ENCODE measurements around the gene COQ8B.
"Not testable (repeated sequence)": the region's sequence is repeated elsewhere in the genome, so short reads cannot be mapped to it uniquely, and the experiment has no call there.

The COQ8B gene

GRCh38 chr19:40741527-40742390 lies 25.1 kb upstream of the COQ8B start:
- DNase-seq = no peak

GRCh38 chr19:40740747-40741146 lies 24.1 kb upstream of the COQ8B start:
- DNase-seq = peak; percentile 29 to 68

DNA sequence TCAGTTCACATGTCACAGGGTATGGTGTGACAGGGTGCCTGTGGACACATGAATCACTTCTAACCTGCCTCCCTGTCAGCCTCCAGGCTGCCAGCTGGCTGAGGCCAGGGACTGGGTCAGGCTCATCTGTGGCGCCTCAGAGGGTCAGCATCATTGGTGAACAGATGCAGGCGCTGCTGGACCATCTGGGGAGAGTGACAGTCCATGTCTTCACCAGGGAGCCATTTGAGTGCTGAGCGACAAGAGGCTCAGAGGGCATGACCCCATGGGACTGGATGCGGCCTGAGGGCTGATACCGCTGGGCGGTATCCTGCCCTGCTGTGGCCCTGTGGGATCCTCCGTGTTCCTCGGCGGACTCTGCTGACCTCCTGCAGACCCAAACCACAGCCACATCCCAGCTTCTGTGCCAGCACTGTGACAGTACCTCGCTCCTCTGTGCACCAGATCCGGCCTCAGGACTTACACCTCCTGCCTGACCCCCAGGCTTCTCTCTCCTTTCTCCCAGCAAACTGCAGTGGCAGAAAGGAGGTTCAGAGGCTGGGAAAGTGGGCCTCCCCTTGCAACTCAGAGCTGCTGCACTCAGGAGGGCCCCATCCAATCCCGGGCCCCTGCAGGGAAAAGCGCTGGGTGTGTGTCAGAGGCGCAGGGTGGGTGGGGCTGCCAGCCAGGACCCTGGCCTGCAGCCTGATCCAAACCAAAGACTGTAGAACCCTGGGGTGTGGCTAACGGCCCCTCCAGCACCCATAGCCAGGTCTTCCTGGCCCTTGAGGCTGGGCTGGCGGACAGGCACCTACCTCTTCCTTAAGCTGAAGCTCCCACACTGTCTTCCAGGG lies 23.4 kb upstream of the COQ8B start:
- no peak for DNase-seq

- DNase-seq = no peak
These were observed 22.5 kb upstream of the COQ8B start for GRCh38 chr19:40739030-40739839.

DNA sequence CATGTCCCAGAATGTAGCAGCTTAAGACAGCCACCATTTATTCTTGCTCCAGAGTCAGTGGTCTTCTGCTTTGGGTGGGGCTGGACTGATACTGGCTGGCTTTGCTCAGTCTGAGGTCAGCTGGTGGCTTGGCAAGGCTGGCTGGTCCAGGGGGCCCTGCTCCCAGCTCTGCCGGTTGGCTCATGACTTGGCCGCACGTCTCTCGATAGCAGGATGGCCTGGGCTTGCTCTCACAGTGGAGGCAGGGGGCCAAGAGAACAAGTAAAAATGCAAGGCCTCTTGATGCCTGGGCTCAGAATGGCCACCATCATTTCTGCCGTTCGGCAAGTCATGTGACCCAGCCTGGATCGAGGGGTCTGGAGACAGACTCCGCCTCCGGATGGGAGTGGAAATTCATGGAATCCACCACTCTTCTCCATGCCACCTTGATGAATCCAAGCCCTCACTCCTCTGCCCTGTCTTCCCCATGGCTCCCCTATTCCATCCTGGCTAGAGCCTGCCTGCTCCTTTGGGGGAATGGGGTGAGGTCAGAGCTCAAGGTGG lies 20.5 kb upstream of the COQ8B start:
- no peak for DNase-seq

GRCh38 chr19:40736661-40737060 lies 20.0 kb upstream of the COQ8B start:
- DNase-seq = no peak

DNA sequence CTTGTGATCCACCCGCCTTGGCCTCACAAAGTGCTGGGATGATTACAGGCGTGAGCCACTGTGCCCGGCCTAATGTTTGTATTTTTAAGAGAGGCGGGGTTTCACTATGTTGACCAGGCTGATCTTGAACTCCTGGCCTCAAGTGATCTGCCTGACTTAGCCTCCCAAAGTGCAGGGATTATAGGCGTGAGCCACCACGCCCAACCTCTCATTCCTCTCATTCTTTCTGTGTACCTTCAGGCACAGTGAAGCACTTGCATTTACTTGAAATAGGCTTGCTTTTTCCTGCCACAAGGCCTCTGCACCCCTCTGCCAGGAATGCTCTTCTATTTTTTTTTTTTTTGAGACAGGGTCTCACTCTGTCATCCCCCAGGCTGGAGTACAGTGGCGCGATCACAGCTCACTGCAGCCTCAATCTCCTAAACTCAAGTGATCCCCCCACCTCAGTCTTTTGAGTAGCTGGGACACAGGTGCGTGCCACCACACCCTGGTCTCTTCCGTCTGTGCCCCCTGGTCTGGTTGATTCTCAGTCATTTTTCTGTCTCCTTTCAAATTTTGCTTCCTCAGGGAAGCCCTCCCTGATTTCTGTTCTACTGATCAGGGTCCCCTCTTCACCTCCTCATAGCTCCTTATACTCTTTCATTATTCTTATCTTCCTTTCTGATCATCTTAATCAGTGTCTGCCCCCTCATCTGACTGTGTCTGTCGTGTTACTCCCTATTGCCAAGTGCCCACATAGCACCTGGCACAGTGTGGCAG lies 18.5 kb upstream of the COQ8B start:
- DNase-seq = no peak

- DNase-seq = no peak
These were observed 16.5 kb upstream of the COQ8B start for GRCh38 chr19:40733149-40733548.

- DNase-seq = not testable (repeated sequence)
These were observed 15.6 kb upstream of the COQ8B start for GRCh38 chr19:40732304-40732703.

DNA sequence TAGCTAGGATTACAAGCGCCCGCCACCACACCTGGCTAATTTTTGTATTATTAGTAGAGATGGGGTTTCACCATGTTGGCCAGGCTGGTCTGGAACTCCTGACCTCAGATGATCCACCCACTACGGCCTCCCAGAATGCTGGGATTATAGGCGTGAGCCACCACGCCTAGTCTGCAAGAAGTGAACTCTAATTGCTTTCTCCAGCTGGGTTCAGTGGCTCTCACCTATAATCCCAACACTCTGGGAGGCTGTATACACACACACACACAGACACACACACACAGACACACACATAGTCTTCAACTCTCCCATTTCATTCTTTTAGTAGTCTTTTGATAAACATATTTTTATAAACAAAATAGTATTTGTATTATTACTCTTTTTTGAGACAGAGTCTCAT lies 13.4 kb upstream of the COQ8B start:
- DNase-seq = not testable (repeated sequence)

GRCh38 chr19:40726279-40726678 lies 9.6 kb upstream of the COQ8B start:
- no peak for DNase-seq

GRCh38 chr19:40724855-40725254 lies 8.2 kb upstream of the COQ8B start:
- no peak for DNase-seq

DNA sequence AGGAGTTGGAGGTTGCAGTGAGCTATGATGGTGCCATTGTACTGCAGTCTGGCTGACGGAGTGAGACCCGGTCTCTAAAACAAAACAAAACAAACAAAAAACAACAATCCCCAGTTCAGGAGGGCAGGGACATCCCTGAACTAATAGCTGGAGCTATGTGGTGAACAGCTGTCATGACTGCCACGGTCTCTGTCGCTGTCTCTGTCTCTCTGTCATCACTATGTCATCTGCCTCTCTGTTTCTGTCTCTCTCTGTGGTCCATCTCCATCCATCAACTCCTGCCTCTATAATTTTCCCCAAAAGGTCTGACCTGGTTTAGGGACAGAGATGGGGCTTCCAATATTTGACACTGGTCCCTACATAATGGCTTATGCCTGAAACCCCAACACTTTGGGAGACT lies 7.6 kb upstream of the COQ8B start:
- no peak for DNase-seq

DNA sequence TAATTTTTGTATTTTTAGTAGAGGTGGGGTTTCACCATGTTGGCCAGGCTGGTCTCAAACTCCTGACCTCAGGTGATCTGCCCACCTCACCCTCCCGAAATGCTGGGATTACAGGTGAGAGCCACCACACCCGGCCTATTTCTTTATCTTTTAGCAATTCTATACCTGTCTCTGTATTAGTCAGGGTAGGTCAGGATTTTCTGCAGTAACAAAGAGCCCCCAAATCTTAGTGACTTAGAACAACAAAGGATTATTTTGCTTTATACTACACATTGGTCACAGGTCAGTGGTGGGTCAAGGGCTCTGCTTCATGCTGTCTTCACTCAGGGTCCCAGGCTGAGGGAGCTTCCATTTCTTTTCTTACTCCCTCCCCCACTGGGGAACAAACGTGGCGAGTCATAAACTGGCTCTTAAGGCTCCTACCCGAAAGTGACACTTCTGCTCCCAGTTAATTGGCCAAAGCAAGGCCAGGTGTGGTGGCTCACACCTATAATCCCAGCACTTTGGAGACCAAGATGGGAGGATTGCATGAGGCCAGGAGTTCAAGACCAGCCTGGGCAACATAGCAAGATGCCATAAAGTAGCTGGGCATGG lies 7.1 kb upstream of the COQ8B start:
- no peak for DNase-seq

GRCh38 chr19:40721936-40722661 lies 5.4 kb upstream of the COQ8B start:
- DNase-seq = no peak

GRCh38 chr19:40721140-40721486 lies 4.4 kb upstream of the COQ8B start:
- DNase-seq = no peak

DNA sequence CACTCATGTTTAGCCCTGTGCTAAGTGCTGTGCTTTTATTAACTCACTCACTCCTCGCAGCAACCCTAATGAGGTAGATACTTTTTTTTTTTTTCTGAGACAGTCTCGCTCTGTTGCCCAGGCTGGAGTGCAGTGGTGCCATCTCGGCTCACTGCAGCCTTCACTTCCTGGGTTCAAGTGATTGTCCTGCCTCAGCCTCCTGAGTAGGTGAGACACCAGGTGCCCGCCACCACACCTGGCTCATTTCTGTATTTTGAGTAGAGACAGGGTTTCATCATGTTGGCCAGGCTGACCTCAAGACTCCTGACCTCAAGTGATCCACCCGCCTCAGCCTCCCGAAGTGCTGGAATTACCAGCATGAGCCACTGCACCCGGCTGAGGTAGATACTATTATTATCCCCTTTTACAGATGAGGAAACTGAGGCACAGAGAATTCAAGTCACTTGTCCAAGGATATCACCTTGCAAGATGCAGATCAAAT lies 2.8 kb upstream of the COQ8B start:
- DNase-seq = no peak

DNA sequence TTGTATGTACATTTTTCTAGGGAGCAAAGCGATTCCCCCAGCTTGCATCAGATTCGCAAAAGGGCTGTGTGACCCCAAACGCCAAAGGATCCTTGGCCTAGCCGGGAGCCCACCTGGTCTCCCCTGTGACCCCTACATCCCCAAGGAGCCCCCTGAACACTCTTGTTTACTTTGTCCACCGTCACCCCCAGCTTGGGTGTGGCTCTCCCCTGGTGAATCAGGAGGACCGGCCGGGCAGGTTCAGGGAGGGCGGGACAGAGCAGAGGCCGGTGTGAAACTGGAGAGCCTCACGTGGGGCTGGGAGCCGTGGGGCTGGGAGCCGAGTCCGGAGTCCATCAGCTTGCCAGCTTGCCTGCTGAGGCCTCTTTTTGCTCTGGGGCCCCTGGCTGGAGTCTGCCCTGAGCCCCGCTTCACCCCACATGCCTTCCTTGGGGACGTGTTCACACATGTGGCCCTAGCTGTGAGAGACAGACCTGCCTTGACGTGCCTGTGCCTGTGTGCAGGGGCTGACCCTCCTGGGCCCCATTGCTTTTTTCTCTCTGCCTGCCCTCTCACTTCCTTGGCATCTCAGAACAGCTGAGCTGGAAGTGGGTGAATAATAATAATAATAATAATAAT lies 2.2 kb upstream of the COQ8B start:
- peak in 1 of 2 donors; percentile 20 for DNase-seq

GRCh38 chr19:40717880-40718773 lies 1.4 kb upstream of the COQ8B start:
- no peak for DNase-seq

Data from hippocampal formation (tissue), 2 donors.